HG02943 (cell line): ENCODE measurements around the gene CLNK.

Source experiments
- ATAC-seq: cut with Tn5 transposase; IDR thresholded peaks from one replicate; pipeline ENCODE4 v1.9.1; 2021; ENCODE audit warnings: mild to moderate bottlenecking, low read depth, moderate library complexity; ENCODE audit not compliant: unreplicated experiment

The CLNK gene

DNA sequence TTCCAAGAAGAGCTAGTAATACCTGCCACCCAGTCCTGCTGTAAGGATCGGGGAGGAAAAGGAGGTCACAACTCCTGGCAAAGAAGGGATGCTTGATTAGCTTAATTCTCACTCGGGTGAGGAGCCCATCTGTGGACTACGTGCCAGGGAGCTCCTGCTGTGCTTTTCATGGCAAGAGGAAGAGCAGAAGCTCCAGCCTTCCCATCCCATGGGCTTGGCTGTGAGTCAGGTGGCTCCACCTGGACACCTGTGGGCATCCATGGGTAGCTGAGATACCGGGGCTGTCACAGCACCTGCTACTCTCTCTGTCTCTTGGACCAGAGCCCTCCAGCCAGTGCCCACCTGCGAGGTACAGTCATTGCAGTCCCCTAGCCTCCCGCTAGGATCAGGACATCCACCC is 18.0 kb downstream of the CLNK start:
- no peak for ATAC-seq

DNA sequence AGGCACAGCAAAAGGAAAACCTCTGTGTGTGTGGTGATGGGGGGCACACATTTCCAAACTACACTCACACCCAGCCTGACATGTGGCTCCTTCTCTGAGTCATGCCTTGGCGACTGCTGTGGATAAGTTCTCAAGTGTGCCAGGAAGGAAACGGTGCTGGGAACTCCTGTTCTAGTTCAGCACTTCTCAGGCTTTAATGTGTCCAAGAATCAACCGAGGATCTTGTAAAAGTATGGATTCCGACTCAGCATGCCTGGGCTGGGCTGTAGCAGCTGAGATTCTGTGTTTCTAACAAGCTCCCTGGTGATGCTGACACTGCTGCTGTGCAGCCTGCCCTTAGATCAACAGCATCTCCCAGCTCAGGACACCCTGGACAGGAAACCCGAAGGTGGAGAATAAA is 20.2 kb downstream of the CLNK start:
- no peak for ATAC-seq

DNA sequence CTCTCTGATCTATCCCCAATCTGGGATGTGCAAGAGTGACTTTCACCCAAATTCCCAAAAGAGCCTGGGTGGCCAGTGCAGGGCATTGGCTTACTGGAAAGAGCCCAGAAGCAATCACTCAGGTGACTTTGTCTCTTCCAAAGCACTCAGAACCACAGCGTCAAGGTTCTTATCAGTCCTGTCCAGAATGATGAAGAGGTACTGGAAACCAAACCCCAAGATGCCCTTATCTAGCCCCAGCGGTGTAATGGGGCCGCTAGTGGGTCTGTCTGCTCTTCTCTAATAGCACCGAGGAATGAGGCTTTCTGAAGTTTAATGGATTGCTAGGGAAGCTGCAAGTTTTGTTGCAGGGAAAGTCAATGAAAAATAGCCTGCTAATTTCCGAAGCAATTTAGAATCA is 21.6 kb downstream of the CLNK start:
- no peak for ATAC-seq

DNA sequence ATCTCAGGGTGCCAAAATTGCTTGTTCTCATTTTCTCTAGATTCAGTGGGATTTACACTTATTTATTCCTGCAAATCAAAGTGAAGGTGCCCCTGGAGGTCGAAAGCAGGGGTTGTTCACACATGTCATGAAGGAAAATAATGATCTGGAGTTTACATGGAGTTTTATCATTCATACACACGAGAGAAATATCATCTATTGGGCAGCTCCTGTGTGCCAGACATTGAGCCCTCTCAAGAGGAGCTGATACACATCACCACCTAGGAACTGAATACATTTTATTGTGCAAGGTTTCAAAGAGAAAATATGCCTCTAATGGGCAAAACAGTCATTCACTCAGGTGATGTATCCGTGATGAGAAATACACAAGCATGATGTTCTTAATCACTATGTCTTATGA is 23.5 kb downstream of the CLNK start:
- ATAC-seq: no peak

DNA sequence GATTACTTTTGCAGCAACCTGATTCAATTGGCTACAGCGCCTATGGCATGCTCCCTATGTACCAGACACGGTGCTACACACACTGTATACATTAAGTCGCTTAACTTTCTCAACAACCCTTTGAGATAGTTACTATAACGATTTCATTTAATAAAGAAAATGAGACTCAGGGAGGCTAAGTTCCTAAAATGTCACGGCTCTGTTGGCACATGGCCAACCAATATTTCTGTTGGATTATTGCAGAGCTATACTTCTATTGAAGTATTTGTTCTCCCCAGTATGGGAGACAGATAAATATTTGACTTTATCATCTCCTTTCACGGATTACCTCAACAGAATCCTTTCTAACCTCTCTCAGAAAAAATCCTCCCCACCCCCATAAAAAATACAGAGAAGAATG is 25.3 kb downstream of the CLNK start:
- no peak for ATAC-seq

DNA sequence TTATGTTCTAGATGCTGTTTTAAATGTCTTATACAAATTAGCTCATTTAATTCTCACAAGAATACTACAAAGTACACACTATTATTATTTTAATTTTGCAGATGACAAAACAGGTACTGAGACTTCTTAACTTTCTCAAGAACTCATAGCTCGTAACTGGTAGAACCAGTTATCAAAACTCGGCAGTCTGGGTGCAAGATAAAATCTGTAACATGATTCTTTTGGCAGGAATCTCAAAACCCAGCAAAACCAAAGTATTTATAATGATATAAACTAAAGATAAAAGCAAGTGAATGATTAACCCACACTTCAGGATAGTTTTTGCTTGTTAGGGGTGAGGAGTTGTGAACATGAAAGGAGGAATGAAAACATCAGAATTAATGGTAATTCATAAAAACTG is 27.6 kb downstream of the CLNK start:
- no peak for ATAC-seq

DNA sequence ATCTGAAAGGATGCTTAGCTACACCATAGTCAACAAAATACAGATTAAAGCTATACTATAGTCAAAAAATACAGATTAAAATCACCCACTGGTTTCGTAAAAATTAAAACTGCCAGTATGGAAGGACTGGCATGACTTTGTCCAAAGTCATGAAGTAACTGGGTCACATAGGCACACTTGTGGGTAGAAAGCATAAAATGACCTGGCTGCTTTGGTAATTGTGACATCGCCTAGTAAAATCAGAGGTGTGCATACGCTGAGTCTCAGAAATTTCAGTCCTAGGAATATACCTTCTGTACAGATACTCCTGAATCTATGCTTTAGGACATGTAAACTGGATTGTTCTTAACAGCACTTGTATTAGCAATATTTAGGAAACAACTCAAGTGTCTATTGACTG is 28.1 kb downstream of the CLNK start:
- no peak for ATAC-seq

DNA sequence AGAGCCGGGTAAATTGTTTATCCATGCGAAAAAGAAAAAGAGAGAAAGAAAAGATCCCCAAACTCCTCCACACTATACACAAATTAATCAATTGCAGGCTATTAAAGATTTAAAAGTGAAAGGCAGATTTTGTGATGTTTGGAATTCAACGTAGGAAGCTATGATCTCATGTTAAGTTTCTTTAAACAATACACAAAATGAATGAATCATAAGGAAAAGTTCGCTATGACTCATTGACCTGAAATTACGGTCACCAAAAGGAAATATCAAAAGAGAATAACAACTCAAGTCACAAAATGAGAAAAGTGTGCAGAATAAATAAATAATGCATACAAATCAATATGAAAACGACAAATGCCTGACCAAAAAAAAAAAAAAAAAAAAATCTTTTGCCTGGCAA is 28.6 kb downstream of the CLNK start:
- no peak for ATAC-seq

DNA sequence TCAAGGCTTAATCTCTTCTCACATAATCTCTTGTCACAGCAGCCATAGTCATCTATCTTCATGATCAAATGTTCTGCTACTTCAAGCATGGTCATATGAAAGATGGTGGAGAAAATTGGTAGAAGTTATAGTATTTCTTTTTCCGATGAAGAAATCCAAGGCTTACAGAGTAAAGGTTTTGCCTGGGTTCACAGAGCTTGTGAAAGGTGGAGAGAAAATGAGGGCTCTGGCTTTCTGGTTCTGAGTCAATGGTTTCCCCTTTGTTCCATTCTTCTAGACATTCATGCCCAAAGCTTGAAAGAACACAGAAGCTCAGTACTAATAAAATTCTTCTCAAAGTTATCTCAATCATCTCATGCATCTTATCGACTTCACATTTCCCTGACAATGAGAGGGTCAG is 36.1 kb downstream of the CLNK start:
- no peak for ATAC-seq

DNA sequence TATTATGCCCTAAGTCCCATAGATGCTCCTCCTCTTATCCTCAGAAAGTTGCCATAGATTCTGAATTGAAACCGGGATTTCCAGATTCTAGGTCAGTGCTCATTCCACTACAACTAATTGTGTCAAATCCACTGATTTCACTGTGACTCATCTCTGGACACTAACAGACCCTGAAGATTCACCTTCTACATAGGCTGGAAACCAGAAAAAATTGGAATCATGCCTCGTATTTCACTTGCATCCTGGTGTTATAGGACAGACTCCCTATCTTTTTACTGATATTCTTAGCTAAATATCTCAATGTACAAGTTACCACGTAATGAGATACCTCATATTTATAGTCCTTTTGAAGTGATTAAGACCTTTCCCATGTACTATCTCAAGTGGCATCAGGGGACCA is 36.7 kb downstream of the CLNK start:
- ATAC-seq: no peak

DNA sequence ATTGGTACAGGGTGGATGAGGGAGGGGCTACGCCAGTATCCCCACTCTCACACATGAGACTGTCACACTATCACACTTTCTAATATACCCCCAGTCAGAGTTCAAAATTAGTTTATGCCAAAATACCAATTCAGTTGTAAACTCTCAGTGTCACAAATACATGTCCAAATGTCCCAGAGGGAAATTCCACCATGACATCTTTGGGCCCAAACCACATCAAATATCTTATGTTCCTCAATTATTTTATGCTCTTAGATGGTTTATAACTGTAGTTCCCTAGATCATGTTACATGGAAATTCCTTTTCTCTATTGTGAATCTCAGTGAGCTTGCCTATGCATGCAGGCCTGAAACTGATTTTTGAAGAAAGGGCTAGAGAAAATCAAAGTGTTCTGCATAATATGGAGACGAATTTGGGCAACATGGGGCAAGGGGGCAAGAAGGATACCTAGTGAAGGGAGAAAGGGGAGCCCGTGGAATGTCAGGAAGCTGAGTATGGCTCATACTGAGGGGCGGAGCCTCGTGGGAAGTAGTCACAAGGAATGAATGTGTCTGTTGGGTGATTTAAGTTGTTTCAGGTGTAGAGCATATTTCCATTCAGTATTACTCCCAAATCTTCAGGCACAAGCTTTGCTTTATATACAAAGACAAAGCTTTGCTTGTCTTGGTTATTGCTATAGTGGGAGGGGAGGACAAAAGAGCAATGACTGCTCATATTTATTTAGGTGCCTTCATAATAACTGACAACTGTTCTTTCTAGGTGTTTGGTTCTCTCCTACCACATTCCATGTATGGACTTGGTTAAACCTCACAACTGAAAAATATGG is 40.8 kb downstream of the CLNK start:
- no peak for ATAC-seq

DNA sequence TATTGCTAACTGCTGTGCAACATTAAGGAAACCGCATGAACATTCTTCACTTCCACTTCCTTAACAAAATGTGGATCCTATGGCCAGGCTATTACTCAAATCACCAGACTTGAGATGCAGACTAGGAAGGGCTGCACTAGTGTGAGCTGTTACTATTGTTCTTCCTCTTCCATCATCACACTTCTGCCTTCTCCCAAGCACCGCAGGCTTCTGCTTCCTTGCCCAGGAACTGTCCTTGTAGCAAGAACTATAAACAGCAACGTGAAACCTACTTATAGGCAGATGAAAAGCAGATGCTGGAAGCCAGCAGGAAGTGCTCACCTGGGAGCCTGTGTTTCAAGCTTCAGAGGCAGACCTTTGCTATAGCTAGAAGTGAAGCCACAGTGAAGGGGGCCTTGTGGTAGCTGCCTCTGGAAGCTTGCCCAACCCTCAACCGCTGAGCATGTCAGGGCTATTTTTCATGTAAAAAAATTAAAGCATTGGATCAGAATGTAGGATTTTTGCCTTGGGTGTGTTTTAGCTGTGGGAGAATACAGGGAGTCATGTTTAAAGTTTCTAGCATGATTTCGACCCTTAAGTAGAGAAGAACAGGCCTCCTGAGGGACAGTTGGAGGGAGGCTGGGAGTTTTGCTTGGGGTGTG is 43.9 kb downstream of the CLNK start:
- no peak for ATAC-seq

DNA sequence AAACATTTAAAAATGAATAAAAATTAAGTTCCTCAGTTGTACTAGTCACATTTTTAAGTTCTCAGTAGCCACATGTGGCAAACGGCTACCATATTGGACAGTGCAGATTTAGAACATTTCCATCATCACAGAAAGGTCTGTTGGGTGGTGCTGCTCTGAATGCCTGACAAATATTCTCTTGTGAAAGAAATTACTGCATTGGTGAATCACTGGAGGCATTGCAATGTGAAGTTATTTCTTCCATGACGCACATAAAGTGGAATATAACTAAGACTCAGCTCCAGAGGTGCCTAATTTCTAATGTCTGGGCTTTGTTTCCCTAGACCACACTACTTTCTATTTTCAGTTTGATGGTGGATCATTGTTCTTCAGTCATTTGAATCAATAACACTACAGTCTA is 44.9 kb downstream of the CLNK start:
- ATAC-seq: no peak

DNA sequence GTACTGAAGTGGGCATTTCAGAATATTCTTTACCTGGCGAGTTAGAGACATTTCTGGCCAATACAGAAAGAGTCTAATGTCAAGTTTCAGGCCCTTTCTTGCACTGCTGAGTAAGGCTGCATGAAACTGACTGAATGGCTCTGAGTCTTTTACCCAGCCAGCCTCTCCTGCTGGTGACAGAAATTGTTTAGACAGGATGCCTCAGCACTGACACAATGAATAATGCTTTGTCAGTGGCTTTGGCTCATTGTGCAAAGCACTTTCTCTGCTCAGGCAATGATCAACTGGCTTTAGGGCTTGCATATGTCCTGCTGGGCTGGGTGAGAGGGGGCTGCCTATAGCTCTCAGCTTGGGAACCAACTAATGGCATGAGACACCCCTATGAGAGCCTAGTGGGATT is 45.5 kb downstream of the CLNK start:
- no peak for ATAC-seq

DNA sequence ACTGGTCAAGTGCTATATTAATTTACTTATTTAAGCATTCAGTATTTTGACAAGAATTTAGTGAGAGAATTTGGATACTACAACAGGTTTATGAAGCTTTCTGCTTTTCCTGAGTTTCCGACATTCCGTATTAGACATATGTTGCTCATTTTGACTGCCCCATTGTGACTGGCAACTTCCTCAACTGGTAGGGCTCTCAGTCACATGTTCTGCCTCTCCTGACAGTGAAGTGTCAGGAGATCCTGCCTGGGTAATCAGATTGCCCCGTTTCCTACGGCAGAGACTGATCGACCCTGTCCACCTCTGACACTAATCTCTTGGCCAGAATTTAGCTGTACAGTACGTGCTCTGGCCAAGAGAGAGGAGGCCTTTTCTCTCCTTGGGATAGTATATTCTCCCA is 49.5 kb downstream of the CLNK start:
- no peak for ATAC-seq

DNA sequence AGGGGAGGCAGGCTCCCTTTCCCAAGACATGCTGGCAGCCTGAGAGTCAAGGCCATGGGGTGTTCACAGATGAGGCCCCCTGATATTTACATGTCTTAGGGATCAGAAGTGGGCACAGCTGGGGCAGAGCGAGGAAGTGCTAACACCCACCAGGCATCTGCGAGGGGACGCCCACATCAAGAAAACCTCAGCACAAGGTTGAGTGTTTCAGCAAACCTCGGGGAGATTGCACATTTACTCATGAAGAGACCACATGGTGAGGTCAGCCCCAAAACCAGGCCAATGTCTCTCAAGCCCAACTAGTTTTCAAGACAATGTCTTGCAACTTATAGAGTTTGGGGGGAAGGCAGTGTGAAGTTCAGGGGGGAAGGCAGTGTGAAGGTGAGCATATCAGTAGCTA is 55.2 kb downstream of the CLNK start:
- ATAC-seq: no peak

DNA sequence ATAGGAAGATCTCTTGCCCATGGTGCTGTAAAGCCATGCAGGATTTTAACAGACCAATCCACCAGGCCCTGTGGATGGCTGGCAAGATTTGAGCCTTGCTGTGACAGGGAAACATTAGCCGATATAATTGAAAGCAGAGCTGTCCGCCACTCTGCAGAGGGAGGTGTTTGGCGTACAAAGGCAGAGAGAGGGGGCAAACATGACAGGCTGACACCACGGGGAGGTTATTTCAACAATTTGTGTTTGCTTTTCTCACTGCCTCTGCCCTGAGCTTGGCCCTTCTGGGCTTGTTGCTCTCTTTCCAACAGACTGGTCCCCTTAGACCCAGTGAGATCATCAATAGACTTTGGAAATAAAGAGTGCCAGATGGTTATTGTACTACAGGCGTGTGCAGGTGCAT is 59.4 kb downstream of the CLNK start:
- ATAC-seq: no peak

DNA sequence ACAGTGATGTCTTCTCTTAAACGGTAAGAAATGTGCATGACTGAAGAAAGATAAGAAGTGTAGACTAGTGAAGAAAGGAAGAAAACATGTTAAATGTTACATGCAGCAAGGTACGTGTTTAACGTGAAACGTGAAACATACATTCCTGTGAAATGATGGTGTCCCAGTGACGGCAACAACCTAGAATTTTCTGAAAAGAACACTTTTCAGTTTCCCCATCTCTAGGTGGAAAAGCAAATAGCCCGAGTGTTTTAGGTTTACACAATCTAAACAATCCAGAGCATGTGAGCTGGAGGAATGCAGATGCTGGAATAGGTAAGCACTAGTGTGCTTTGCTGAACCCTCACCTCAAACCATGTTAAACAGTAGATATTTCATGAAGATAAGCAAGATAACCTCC is 60.7 kb downstream of the CLNK start:
- ATAC-seq: no peak

DNA sequence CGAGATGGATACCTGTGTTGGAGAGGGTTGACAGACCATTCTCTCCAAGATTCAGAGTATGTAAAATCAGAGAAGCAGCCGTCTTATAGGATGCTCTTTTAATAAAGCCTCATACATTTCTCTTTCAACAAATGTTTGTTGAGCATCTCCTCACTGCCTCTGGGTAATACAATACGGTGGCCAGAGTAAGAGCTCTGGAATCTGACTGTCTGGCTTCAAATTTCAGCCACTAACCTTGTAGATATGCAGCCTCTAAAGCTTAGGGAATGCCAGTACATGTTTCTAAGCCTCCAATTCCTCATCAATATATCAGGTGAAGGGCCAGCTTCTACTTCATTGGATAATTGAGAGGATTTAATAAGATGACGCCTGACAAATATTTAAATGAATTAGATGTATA is 61.3 kb downstream of the CLNK start:
- ATAC-seq: no peak

DNA sequence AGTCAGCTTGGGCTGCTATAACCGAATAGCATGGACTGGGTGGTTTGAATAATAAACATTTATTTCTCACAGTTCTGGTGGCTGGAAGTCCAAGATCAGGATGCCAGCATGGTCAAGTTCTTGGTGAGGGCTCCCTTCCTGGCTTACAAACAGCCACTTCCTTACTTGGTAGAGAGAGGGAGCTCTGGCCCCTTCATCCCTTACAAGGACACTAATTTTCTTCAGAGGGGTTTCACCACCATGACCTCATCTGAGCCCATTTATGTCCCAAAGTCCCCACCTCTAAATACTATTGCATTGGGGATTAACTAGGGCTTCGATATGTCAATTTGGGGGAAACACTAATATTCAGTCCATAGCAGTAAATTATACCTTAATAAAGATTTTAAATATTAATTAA is 61.8 kb downstream of the CLNK start:
- ATAC-seq: peak; percentile 66

DNA sequence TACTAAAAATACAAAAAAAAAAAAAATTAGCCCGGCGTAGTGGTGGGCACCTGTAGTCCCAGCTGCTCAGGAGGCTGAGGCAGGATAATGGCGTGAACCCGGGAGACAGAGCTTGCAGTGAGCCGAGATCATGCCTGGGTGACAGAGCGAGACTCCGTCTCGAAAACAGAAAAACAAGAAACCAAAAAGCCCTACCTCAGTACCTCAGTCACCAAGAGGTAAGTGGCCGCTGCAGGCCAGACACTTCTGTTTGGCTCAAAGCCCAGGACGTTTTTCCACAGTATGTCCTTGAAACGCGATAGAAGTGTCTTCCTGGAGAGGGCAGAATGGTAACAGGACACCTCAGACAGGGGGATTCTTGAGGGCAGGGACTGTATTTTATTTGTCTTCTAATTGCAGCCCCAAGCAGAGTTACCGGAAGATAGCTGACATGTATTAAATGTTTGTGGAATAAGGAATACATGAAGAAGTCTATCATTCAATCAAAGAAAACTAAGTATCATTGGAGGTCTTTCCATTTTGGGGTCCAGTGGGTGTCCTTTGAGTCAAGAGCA is 63.6 kb downstream of the CLNK start:
- ATAC-seq: no peak

DNA sequence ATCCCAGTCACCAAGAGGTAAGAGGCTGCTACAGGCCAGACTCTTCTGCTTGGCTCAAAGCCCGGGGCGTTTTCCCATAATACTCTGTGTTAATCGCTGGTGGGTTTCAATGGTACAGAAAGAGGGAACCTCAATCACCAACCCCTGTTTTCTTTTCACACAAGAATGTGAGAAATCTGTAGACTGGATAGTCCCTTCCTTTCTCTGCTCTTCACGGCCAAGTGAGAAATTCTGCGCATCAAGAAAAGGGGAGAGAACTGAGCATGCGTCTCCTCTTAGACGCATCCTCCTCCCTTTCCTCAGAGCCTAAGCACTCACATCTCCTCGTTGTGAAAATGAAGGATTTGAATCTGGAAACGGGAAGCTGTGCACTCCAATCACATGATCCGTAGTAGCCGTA is 64.7 kb downstream of the CLNK start:
- ATAC-seq: no peak
